Astrocyte (in vitro differentiated cells and primary cell): ENCODE data around the gene FCMR.

ENCODE experiments used
- EZH2 ChIP-seq: IDR thresholded peaks from 2 replicates; pipeline ENCODE4 v1.6.1; 2012; ENCODE audit warnings: mild to moderate bottlenecking, low read length, inconsistent platforms; ENCODE audit not compliant: insufficient read depth
- TF ChIP-seq, protein P1 (sequence below): IDR thresholded peaks from 2 replicates; pipeline ENCODE4 v1.5.1; 2011; ENCODE audit warnings: low read depth, mild to moderate bottlenecking, inconsistent platforms, low read length, moderate library complexity; ENCODE audit not compliant: insufficient read depth

- TF ChIP-seq, protein P1, sequence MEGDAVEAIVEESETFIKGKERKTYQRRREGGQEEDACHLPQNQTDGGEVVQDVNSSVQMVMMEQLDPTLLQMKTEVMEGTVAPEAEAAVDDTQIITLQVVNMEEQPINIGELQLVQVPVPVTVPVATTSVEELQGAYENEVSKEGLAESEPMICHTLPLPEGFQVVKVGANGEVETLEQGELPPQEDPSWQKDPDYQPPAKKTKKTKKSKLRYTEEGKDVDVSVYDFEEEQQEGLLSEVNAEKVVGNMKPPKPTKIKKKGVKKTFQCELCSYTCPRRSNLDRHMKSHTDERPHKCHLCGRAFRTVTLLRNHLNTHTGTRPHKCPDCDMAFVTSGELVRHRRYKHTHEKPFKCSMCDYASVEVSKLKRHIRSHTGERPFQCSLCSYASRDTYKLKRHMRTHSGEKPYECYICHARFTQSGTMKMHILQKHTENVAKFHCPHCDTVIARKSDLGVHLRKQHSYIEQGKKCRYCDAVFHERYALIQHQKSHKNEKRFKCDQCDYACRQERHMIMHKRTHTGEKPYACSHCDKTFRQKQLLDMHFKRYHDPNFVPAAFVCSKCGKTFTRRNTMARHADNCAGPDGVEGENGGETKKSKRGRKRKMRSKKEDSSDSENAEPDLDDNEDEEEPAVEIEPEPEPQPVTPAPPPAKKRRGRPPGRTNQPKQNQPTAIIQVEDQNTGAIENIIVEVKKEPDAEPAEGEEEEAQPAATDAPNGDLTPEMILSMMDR, result no peak
- no peak for TF ChIP-seq EZH2
Observed at GRCh38 chr1:206883160-206883559, 38.6 kb downstream of the FCMR start.
